ENCODE results near the gene ACSS3. TPM values are rescaled to one million over a fixed set of nuclear protein-coding genes. Genes with fewer than 3 reads are reported as not detected.

The ACSS3 gene
- total RNA-seq, 1 donor from 2014 or later = 0.68 TPM

DNA sequence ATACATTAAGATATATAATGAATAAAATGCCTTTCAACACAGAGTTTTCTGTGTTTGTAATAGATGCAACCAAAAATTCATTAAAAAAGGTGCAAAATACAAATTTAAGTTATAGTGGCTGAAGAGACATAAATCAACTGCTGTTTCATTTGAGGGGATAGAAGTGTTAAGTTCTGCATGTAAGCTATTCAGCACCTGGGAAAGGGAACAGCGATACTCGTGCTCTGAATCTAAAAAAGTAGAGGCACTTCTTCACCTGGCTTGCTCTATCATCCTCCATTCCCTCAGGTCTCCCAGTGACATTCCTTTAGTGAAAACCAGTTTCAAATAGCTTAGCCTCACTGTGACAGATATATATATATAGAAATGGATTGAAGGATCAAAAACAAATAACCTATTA is 222.6 kb downstream of the ACSS3 start:
- ATAC-seq = no peak

DNA sequence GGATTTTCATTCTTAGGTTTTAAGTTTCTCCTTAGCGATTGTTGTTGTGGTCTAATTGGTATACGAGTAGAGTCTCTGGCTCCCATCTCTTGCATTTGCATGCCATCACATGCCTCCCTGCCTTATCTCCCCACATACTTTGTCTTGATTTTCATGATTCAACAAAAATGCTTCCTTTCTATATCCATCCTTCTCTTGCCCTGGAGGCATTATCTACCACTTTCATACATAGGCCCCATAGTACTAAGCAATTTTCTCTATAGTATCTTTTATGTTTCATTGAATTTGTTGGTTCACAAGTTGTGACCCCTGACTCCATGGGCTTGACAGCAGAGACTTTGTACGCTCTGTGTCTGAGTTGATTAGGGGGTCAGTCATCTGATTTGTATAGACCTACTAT is 226.1 kb downstream of the ACSS3 start:
- no peak for ATAC-seq

Other genes with a start within 250 kb of the ACSS3 start
- gene LIN7A, start 140.1 kb upstream of the ACSS3 start, total RNA-seq = 0.56 TPM

Data from esophagus mucosa (tissue), 1 donor.